PFSK-1 (cell line): ENCODE results near the gene TCF7L1.

Experiments
- FOXP2 ChIP-seq: optimal IDR thresholded peaks from 2 replicates; pipeline ENCODE3; 2011; ENCODE audit warnings: borderline replicate concordance, control low read depth, inconsistent platforms; ENCODE audit not compliant: insufficient read depth; ENCODE audit errors: extremely low read length, extremely low read depth
- POLR2AphosphoS5 ChIP-seq: IDR thresholded peaks from 2 replicates; pipeline ENCODE4 v1.6.1; 2012; ENCODE audit warnings: low read depth, mild to moderate bottlenecking, control low read depth, low read length, moderate library complexity
- REST ChIP-seq, 2 experiments: IDR thresholded peaks; 2 replicates each; pipeline versions ENCODE4 v1.6.1 to v1.8.0; 2011 to 2012; ENCODE audit warnings: low read depth in 2 of 2, low read length in 2 of 2, control low read depth in 1 of 2, inconsistent platforms in 1 of 2, mild to moderate bottlenecking in 1 of 2, moderate library complexity in 1 of 2; ENCODE audit not compliant: insufficient read depth in 1 of 2
- SIN3A ChIP-seq: IDR thresholded peaks from 2 replicates; pipeline ENCODE4 v1.6.1; 2012; ENCODE audit warnings: mild to moderate bottlenecking, low read length, moderate library complexity, borderline replicate concordance; ENCODE audit not compliant: insufficient read depth
- TAF1 ChIP-seq: IDR thresholded peaks from 2 replicates; pipeline ENCODE4 v1.6.1; 2012; ENCODE audit warnings: low read length, control low read depth, borderline replicate concordance; ENCODE audit not compliant: insufficient read depth

Gene TCF7L1

GRCh38 chr2:85089585-85089984 lies 43.6 kb upstream of the TCF7L1 start:
- no peak for TF ChIP-seq REST (IDR thresholded peaks at IDR 0.05; ENCODE audit: insufficient read depth in 1 of 2, low read depth in 2 of 2, low read length in 2 of 2)
- no peak for TF ChIP-seq TAF1
- TF ChIP-seq POLR2AphosphoS5: no peak
- no peak for TF ChIP-seq FOXP2
- no peak for TF ChIP-seq SIN3A

GRCh38 chr2:85091838-85092237 lies 41.4 kb upstream of the TCF7L1 start:
- TF ChIP-seq TAF1: no peak
- TF ChIP-seq SIN3A: no peak
- TF ChIP-seq FOXP2: no peak
- no peak for TF ChIP-seq POLR2AphosphoS5
- TF ChIP-seq REST (IDR thresholded peaks at IDR 0.05; ENCODE audit: insufficient read depth in 1 of 2, low read depth in 2 of 2, low read length in 2 of 2): no peak

GRCh38 chr2:85095094-85095493 lies 38.1 kb upstream of the TCF7L1 start:
- no peak for TF ChIP-seq REST (IDR thresholded peaks at IDR 0.05; ENCODE audit: insufficient read depth in 1 of 2, low read depth in 2 of 2, low read length in 2 of 2)
- no peak for TF ChIP-seq FOXP2
- no peak for TF ChIP-seq TAF1
- no peak for TF ChIP-seq SIN3A
- no peak for TF ChIP-seq POLR2AphosphoS5

- TF ChIP-seq REST (IDR thresholded peaks at IDR 0.05; ENCODE audit: insufficient read depth in 1 of 2, low read depth in 2 of 2, low read length in 2 of 2): no peak
- TF ChIP-seq POLR2AphosphoS5: no peak
- no peak for TF ChIP-seq FOXP2
- no peak for TF ChIP-seq TAF1
- no peak for TF ChIP-seq SIN3A
Observed at GRCh38 chr2:85096616-85097015, 36.6 kb upstream of the TCF7L1 start.

- no peak for TF ChIP-seq SIN3A
- TF ChIP-seq FOXP2: no peak
- no peak for TF ChIP-seq POLR2AphosphoS5
- no peak for TF ChIP-seq REST (IDR thresholded peaks at IDR 0.05; ENCODE audit: insufficient read depth in 1 of 2, low read depth in 2 of 2, low read length in 2 of 2)
Observed at GRCh38 chr2:85104228-85104627, 29.0 kb upstream of the TCF7L1 start.
